Astrocyte (in vitro differentiated cells and primary cell): ENCODE results near the gene PELI1. TPM values are rescaled to one million over a fixed set of nuclear protein-coding genes. Genes with fewer than 3 reads are reported as not detected.

Experiments
- DNase-seq: peaks from one replicate; pipeline ENCODE4 v3.0.0-alpha.2; 2010; ENCODE audit warnings: low read depth
- FAIRE-seq: peaks from 2 replicates; lab custom pipeline; 2011; peaks lifted over from hg19 to GRCh38; lab: Jason Lieb, UNC
- H2AFZ ChIP-seq: 2 replicates; pipeline ENCODE4 v1.6.0; 2012; ENCODE audit warnings: low read depth, low read length, inconsistent platforms
- H3K27ac ChIP-seq: 2 replicates; pipeline ENCODE4 v1.5.1; 2011; ENCODE audit warnings: low read depth, low read length, inconsistent platforms
- H3K27me3 ChIP-seq: 2 replicates; pipeline ENCODE4 v1.6.0; 2011; ENCODE audit warnings: low read length, inconsistent platforms; ENCODE audit not compliant: insufficient read depth
- H3K36me3 ChIP-seq: 2 replicates; pipeline ENCODE4 v1.5.1; 2011; ENCODE audit warnings: low read length, inconsistent platforms; ENCODE audit not compliant: insufficient read depth
- H3K4me1 ChIP-seq: 2 replicates; pipeline ENCODE4 v1.5.1; 2011; ENCODE audit warnings: low read length, inconsistent platforms; ENCODE audit not compliant: insufficient read depth
- H3K4me2 ChIP-seq: 2 replicates; pipeline ENCODE4 v1.6.0; 2012; ENCODE audit warnings: low read length, inconsistent platforms
- H3K4me3 ChIP-seq: 2 replicates; pipeline ENCODE4 v1.5.1; 2011; ENCODE audit warnings: low read depth, mild to moderate bottlenecking, low read length, inconsistent platforms; ENCODE audit not compliant: insufficient read depth
- H3K79me2 ChIP-seq: 2 replicates; pipeline ENCODE4 v1.6.0; 2012; ENCODE audit warnings: mild to moderate bottlenecking, low read length, inconsistent platforms; ENCODE audit not compliant: insufficient read depth
- H3K9ac ChIP-seq: 2 replicates; pipeline ENCODE4 v1.6.0; 2012; ENCODE audit warnings: mild to moderate bottlenecking, low read length, inconsistent platforms
- H3K9me3 ChIP-seq: 2 replicates; pipeline ENCODE4 v1.5.1; 2012; ENCODE audit warnings: low read depth, mild to moderate bottlenecking, low read length, inconsistent platforms; ENCODE audit not compliant: insufficient read depth
- H4K20me1 ChIP-seq: 2 replicates; pipeline ENCODE4 v1.6.0; 2012; ENCODE audit warnings: low read length, inconsistent platforms; ENCODE audit not compliant: insufficient read depth
- H3K27ac Mint-ChIP-seq: one replicate; pipeline ENCODE4 v1.8.0; 2021; ENCODE audit warnings: mild to moderate bottlenecking, mixed read lengths; ENCODE audit not compliant: unreplicated experiment
- H3K27me3 Mint-ChIP-seq: one replicate; pipeline ENCODE4 v1.8.0; 2021; ENCODE audit warnings: low read depth, mixed read lengths; ENCODE audit not compliant: unreplicated experiment
- H3K36me3 Mint-ChIP-seq: one replicate; pipeline ENCODE4 v1.8.0; 2021; ENCODE audit warnings: low read depth, mixed read lengths; ENCODE audit not compliant: unreplicated experiment
- H3K4me1 Mint-ChIP-seq: one replicate; pipeline ENCODE4 v1.8.0; 2021; ENCODE audit warnings: low read depth, mixed read lengths; ENCODE audit not compliant: unreplicated experiment
- H3K4me3 Mint-ChIP-seq: one replicate; pipeline ENCODE4 v1.8.0; 2021; ENCODE audit warnings: mild to moderate bottlenecking, moderate library complexity, mixed read lengths; ENCODE audit not compliant: unreplicated experiment
- H3K9me3 Mint-ChIP-seq: one replicate; pipeline ENCODE4 v1.8.0; 2021; ENCODE audit warnings: mild to moderate bottlenecking, mixed read lengths; ENCODE audit not compliant: unreplicated experiment
- CTCF ChIP-seq: IDR thresholded peaks from 2 replicates; pipeline ENCODE4 v1.5.1; 2011; ENCODE audit warnings: low read depth, mild to moderate bottlenecking, inconsistent platforms, low read length, moderate library complexity; ENCODE audit not compliant: insufficient read depth
- EZH2 ChIP-seq: IDR thresholded peaks from 2 replicates; pipeline ENCODE4 v1.6.1; 2012; ENCODE audit warnings: mild to moderate bottlenecking, low read length, inconsistent platforms; ENCODE audit not compliant: insufficient read depth
- total RNA-seq: library from RNA; stranded (reverse); gene quantifications from 2 replicates; pipeline ENCODE4 v1.2.1, GENCODE V29; 2021

Gene PELI1
- total RNA-seq, 1 donor from 2014 or later: 23.8 TPM

GRCh38 chr2:64175419-64176197, 31.4 kb upstream of the PELI1 start:
- TF ChIP-seq EZH2 (no peak), CTCF (no peak)
- H3K4me3 Mint-ChIP-seq: no peak overlapping the region

DNA sequence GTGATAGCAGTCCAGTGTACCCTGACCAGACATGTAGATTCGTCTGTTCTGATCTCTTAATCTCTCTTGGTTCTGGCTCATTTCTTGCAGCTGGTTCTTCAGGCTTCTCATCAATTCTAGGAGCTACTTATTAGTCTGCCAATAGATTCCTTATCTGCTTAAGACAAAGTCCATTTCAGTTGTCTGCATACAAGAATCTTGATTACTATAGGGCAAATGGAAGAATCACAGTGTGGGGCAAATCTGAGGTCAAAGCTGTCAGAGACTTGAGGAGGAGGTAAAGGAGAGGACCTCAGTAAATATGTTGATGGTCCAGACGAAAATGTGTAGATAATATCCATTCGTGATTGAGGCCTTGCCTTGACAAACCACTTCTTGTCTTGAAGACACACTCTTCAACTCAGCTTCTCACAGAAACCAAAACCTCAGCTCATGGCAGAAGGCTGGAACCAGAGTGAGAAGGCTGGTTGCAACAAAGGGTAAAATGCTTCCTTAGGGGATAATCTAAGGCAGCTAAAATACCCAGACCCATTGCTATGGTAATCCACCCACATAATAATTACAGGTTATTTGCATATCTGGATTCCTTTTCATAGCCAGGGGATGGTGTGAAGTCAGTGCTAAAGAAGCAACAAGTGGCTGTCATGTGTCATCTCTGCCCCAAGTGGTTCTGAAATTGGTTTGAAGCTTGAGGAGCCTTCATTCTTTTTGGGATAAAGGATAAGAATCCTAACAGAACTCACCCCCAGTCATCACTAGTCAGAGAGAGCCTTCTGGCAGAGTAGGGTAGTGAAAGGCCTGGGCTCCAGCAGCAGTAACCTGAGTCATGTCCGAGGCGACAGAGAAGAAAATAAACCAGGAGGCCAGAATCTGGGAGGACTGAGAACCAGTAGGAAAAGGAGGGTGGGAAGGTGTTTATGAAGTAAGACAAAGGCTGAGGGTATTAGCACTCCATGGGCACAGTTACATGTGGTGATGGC, 29.2 kb upstream of the PELI1 start:
- DNase-seq: no peak
- no peaks in the 10 kb centered on the region for H3K36me3 ChIP-seq
- no peak overlapping the region for H3K4me3 Mint-ChIP-seq
- FAIRE-seq: no peak
- no peaks in the 10 kb centered on the region for H3K9me3 ChIP-seq
- TF ChIP-seq CTCF (no peak), EZH2 (no peak)
- H3K9me3 Mint-ChIP-seq: no peaks in the 10 kb centered on the region
- peaks cover 2% of the 10 kb centered on the region for H3K27me3 Mint-ChIP-seq
- H3K4me2 ChIP-seq: no peak overlapping the region
- H3K4me3 ChIP-seq: no peak overlapping the region
- no peak overlapping the region for H3K9ac ChIP-seq
- no peaks in the 10 kb centered on the region for H3K4me1 ChIP-seq
- no peak overlapping the region for H3K27ac Mint-ChIP-seq
- no peak overlapping the region for H2AFZ ChIP-seq
- H3K27me3 ChIP-seq: no peaks in the 10 kb centered on the region
- H3K4me1 Mint-ChIP-seq: no peaks in the 10 kb centered on the region
- no peaks in the 10 kb centered on the region for H3K36me3 Mint-ChIP-seq
- no peak overlapping the region for H3K27ac ChIP-seq
- H3K79me2 ChIP-seq: no peaks in the 10 kb centered on the region
- no peaks in the 10 kb centered on the region for H4K20me1 ChIP-seq

More at GRCh38 chr2:64175419-64176197, 31.4 kb upstream of the PELI1 start:
- H3K27ac Mint-ChIP-seq: no peak overlapping the region
- no peaks in the 10 kb centered on the region for H3K4me1 ChIP-seq
- H3K9ac ChIP-seq: no peak overlapping the region
- no peaks in the 10 kb centered on the region for H3K36me3 Mint-ChIP-seq
- no peak overlapping the region for H3K27ac ChIP-seq
- H2AFZ ChIP-seq: no peak overlapping the region
- peaks cover 4% of the 10 kb centered on the region for H3K4me1 Mint-ChIP-seq
- FAIRE-seq (no peak), DNase-seq (no peak)
- H3K4me2 ChIP-seq: no peak overlapping the region
- peaks cover 2% of the 10 kb centered on the region for H3K27me3 Mint-ChIP-seq
- no peaks in the 10 kb centered on the region for H3K9me3 ChIP-seq
- H3K9me3 Mint-ChIP-seq: no peaks in the 10 kb centered on the region
- no peaks in the 10 kb centered on the region for H3K27me3 ChIP-seq
- H3K79me2 ChIP-seq: no peaks in the 10 kb centered on the region
- H3K4me3 ChIP-seq: no peak overlapping the region
- H4K20me1 ChIP-seq: no peaks in the 10 kb centered on the region
- no peaks in the 10 kb centered on the region for H3K36me3 ChIP-seq
